ENCODE results near the gene DLK2. TPM values are rescaled to one million over a fixed set of nuclear protein-coding genes. Genes with fewer than 3 reads are reported as not detected.

The DLK2 gene
- total RNA-seq, 1 experiment from 2014 or later: 0.81 TPM

DNA sequence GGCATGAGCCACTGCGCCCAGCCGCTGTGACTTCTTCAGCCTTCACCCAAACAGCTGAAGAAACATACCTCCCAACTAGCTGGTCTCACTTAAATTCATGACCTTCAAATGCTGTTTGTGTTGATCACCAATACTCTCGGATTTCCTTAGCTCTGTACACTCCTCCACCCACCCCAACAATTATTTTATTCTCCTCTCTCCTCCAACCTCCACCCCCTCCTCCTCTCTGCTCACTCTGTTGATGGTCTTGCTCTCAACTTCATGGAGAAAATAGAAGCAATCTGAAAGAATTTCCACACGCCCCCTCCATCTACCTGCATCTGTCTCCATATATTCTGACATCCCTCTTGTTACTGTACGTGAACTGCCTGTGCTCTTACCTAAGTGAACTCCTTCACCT is 6.6 kb upstream of the DLK2 start:
- Mint-ChIP-seq H3K9me3 (no peaks in the 10 kb centered on the region), H3K4me1 (peaks cover 3% of the 10 kb centered on the region), H3K27me3 (ENCODE audit: low read depth) (peaks cover 31% of the 10 kb centered on the region), H3K36me3 (no peaks in the 10 kb centered on the region), H3K27ac (peak overlapping the region; percentile 30; the same call in 1 of the 2 replicates), H3K4me3 (no peak overlapping the region)
- ATAC-seq (no peak), DNase-seq (ENCODE audit: low spot score) (no peak)
- ChIA-PET CTCF (interaction anchor here (1.8 kb wide), 1 partner anchor 45 kb away, joined by 4 read pairs; no protein-coding TSS in a partner anchor), POLR2A (no interaction called here)
- TF ChIP-seq TCF7 (CRISPR knock-in tag; IDR thresholded peaks at IDR 0.05; ENCODE audit: low read depth) (no peak), FOXJ3 (CRISPR knock-in tag; IDR thresholded peaks at IDR 0.05; ENCODE audit: borderline replicate concordance) (no peak), ELF4 (CRISPR knock-in tag; IDR thresholded peaks at IDR 0.05; ENCODE audit: low read depth) (no peak), ZBTB21 (CRISPR knock-in tag; IDR thresholded peaks at IDR 0.05; ENCODE audit: borderline replicate concordance) (no peak), JAZF1 (CRISPR knock-in tag; IDR thresholded peaks at IDR 0.05) (no peak), ZNF423 (CRISPR knock-in tag; IDR thresholded peaks at IDR 0.05) (no peak), NR3C1 (CRISPR knock-in tag; conservative IDR thresholded peaks at IDR 0.05; ENCODE audit: low read depth) (no peak), CREB1 (CRISPR knock-in tag; IDR thresholded peaks at IDR 0.05) (no peak), KAT7 (CRISPR knock-in tag; IDR thresholded peaks at IDR 0.05; ENCODE audit: borderline replicate concordance) (no peak), ZNF121 (CRISPR knock-in tag; IDR thresholded peaks at IDR 0.05) (no peak)
- TF ChIP-seq, protein P1, sequence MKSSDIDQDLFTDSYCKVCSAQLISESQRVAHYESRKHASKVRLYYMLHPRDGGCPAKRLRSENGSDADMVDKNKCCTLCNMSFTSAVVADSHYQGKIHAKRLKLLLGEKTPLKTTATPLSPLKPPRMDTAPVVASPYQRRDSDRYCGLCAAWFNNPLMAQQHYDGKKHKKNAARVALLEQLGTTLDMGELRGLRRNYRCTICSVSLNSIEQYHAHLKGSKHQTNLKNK (CRISPR knock-in tag; IDR thresholded peaks at IDR 0.05): no peak
- TF ChIP-seq, protein P2, sequence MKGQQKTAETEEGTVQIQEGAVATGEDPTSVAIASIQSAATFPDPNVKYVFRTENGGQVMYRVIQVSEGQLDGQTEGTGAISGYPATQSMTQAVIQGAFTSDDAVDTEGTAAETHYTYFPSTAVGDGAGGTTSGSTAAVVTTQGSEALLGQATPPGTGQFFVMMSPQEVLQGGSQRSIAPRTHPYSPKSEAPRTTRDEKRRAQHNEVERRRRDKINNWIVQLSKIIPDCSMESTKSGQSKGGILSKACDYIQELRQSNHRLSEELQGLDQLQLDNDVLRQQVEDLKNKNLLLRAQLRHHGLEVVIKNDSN (CRISPR knock-in tag; IDR thresholded peaks at IDR 0.05): no peak
- TF ChIP-seq, protein P3, sequence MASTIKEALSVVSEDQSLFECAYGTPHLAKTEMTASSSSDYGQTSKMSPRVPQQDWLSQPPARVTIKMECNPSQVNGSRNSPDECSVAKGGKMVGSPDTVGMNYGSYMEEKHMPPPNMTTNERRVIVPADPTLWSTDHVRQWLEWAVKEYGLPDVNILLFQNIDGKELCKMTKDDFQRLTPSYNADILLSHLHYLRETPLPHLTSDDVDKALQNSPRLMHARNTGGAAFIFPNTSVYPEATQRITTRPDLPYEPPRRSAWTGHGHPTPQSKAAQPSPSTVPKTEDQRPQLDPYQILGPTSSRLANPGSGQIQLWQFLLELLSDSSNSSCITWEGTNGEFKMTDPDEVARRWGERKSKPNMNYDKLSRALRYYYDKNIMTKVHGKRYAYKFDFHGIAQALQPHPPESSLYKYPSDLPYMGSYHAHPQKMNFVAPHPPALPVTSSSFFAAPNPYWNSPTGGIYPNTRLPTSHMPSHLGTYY (CRISPR knock-in tag; IDR thresholded peaks at IDR 0.05): no peak
- TF ChIP-seq, protein P4, sequence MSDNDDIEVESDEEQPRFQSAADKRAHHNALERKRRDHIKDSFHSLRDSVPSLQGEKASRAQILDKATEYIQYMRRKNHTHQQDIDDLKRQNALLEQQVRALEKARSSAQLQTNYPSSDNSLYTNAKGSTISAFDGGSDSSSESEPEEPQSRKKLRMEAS (CRISPR knock-in tag; IDR thresholded peaks at IDR 0.05): no peak

DNA sequence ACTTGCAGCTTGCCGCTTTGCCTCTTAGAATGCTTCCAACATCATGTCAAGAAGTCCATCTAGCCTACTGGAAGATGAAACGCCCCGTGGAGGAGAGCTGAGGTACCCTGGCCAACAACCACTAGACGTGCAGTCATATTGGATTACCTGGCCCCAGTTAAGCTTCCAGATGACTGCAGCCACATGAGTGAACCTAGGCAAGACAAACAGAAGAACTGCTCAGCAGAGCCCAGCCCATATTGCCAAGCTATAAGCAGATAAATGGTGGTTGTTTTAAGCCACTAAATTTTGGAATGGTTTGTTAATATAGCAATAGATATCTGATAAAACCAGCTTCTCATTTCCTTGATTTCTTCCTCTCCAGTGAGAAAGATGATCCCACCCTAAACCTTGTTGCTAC is 4.7 kb upstream of the DLK2 start:
- Mint-ChIP-seq H3K4me3 (no peak overlapping the region), H3K4me1 (peaks cover 14% of the 10 kb centered on the region), H3K27me3 (ENCODE audit: low read depth) (peaks cover 46% of the 10 kb centered on the region), H3K9me3 (no peaks in the 10 kb centered on the region), H3K36me3 (no peaks in the 10 kb centered on the region), H3K27ac (no peak overlapping the region)
- CTCF ChIA-PET: interaction anchor here (5.3 kb wide), 1 partner anchor 36 kb away, joined by 65 read pairs; no protein-coding TSS in a partner anchor
- DNase-seq (ENCODE audit: low spot score) (no peak), ATAC-seq (no peak)
- no peak for TF ChIP-seq ZNF263 (CRISPR knock-in tag; IDR thresholded peaks at IDR 0.05; ENCODE audit: low read depth)
- TF ChIP-seq, protein P1 (CRISPR knock-in tag; IDR thresholded peaks at IDR 0.05): no peak
- TF ChIP-seq, protein P5, sequence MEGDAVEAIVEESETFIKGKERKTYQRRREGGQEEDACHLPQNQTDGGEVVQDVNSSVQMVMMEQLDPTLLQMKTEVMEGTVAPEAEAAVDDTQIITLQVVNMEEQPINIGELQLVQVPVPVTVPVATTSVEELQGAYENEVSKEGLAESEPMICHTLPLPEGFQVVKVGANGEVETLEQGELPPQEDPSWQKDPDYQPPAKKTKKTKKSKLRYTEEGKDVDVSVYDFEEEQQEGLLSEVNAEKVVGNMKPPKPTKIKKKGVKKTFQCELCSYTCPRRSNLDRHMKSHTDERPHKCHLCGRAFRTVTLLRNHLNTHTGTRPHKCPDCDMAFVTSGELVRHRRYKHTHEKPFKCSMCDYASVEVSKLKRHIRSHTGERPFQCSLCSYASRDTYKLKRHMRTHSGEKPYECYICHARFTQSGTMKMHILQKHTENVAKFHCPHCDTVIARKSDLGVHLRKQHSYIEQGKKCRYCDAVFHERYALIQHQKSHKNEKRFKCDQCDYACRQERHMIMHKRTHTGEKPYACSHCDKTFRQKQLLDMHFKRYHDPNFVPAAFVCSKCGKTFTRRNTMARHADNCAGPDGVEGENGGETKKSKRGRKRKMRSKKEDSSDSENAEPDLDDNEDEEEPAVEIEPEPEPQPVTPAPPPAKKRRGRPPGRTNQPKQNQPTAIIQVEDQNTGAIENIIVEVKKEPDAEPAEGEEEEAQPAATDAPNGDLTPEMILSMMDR (IDR thresholded peaks at IDR 0.05): no peak
- TF ChIP-seq, protein P6, sequence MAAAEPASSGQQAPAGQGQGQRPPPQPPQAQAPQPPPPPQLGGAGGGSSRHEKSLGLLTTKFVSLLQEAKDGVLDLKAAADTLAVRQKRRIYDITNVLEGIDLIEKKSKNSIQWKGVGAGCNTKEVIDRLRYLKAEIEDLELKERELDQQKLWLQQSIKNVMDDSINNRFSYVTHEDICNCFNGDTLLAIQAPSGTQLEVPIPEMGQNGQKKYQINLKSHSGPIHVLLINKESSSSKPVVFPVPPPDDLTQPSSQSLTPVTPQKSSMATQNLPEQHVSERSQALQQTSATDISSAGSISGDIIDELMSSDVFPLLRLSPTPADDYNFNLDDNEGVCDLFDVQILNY (CRISPR knock-in tag; IDR thresholded peaks at IDR 0.05): no peak
- POLR2A ChIA-PET: no interaction called here

DNA sequence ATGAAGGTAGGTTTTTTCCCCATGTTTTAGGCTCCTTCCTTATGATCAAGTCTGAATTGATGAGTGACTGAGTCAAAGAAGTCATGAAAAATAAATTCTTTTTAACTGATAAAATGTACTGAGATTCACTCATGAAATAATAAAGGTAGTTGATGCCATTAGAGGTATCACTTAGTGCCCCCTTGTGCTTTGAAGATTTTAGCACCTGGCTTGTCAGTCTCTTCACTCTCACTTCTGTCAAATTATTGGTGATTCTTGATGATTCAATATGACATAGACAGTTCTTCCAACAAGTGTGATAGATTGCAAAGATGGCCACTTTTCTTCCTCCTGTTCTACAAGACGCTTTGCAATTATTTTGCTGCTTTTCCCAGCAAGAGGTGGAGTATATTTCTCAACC is 4.2 kb upstream of the DLK2 start:
- H3K27me3 Mint-ChIP-seq (ENCODE audit: low read depth): peaks cover 51% of the 10 kb centered on the region
- no peak for DNase-seq (ENCODE audit: low spot score)
- H3K27ac Mint-ChIP-seq: no peak overlapping the region
- peaks cover 14% of the 10 kb centered on the region for H3K4me1 Mint-ChIP-seq
- H3K36me3 Mint-ChIP-seq: no peaks in the 10 kb centered on the region
- ChIA-PET POLR2A (no interaction called here), CTCF (interaction anchor here (5.3 kb wide), 1 partner anchor 36 kb away, joined by 65 read pairs; no protein-coding TSS in a partner anchor)
- ATAC-seq: no peak
- no peaks in the 10 kb centered on the region for H3K9me3 Mint-ChIP-seq
- H3K4me3 Mint-ChIP-seq: no peak overlapping the region
- TF ChIP-seq HMGA2 (CRISPR knock-in tag; IDR thresholded peaks at IDR 0.05) (no peak), CREB1 (CRISPR knock-in tag; IDR thresholded peaks at IDR 0.05) (no peak), ZNF232 (CRISPR knock-in tag; IDR thresholded peaks at IDR 0.05) (no peak), CBFB (CRISPR knock-in tag; IDR thresholded peaks at IDR 0.05; ENCODE audit: low read depth) (no peak), NR1H2 (CRISPR knock-in tag; IDR thresholded peaks at IDR 0.05) (no peak)
- TF ChIP-seq, protein P7, sequence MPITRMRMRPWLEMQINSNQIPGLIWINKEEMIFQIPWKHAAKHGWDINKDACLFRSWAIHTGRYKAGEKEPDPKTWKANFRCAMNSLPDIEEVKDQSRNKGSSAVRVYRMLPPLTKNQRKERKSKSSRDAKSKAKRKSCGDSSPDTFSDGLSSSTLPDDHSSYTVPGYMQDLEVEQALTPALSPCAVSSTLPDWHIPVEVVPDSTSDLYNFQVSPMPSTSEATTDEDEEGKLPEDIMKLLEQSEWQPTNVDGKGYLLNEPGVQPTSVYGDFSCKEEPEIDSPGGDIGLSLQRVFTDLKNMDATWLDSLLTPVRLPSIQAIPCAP (CRISPR knock-in tag; IDR thresholded peaks at IDR 0.05): no peak
- TF ChIP-seq, protein P8, sequence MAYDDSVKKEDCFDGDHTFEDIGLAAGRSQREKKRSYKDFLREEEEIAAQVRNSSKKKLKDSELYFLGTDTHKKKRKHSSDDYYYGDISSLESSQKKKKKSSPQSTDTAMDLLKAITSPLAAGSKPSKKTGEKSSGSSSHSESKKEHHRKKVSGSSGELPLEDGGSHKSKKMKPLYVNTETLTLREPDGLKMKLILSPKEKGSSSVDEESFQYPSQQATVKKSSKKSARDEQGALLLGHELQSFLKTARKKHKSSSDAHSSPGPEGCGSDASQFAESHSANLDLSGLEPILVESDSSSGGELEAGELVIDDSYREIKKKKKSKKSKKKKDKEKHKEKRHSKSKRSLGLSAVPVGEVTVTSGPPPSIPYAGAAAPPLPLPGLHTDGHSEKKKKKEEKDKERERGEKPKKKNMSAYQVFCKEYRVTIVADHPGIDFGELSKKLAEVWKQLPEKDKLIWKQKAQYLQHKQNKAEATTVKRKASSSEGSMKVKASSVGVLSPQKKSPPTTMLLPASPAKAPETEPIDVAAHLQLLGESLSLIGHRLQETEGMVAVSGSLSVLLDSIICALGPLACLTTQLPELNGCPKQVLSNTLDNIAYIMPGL (CRISPR knock-in tag; IDR thresholded peaks at IDR 0.05): no peak
- TF ChIP-seq, protein P9, sequence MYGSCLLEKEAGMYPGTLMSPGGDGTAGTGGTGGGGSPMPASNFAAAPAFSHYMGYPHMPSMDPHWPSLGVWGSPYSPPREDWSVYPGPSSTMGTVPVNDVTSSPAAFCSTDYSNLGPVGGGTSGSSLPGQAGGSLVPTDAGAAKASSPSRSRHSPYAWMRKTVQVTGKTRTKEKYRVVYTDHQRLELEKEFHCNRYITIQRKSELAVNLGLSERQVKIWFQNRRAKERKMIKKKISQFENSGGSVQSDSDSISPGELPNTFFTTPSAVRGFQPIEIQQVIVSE (CRISPR knock-in tag; IDR thresholded peaks at IDR 0.05; ENCODE audit: borderline replicate concordance): no peak

Data from WTC11 (cell line).